GM18870 (cell line): ENCODE data around the gene C8G.

Experiments
- ATAC-seq: cut with Tn5 transposase; IDR thresholded peaks from one replicate; pipeline ENCODE4 v1.9.1; 2021; ENCODE audit warnings: moderate library complexity; ENCODE audit not compliant: unreplicated experiment

The C8G gene

DNA sequence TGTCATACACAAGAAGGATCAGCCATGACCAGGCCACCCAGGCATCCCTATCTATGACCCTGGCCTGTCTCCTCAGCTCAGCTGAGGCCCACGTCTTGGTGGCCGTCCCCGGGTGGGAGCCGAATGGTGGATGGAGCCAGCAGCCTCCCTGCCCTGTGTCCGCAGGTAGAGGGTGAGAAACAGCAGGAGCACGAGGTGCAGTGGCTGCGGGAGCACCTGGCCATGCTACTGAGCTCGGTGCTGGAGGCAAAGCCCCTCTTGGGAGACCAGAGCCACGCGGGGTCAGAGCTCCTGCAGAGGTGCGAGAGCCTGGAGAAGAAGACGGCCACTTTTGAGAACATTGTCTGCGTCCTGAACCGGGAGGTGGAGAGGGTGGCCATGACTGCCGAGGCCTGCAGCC, 25.0 kb upstream of the C8G start:
- ATAC-seq, result no peak

DNA sequence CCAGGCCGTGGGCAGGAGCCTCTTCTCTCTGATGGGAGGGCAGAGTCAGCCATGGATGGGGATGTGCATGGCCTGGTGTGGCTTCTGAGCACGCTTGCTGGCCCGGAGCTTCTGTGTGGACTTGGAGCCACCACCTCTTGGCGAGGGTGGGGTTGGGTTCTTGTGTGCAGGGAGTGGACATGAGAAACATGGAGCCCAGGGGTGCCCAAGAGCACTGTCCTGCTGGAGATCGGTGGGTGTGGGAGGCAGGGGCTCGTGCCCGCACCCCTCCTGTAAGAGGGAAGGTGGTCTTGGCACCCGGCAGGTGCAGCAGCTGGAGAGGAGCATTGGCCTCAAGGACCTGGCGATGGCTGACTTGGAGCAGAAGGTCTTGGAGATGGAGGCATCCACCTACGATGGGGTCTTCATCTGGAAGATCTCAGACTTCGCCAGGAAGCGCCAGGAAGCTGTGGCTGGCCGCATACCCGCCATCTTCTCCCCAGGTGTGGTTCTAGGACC, 24.3 kb upstream of the C8G start:
- no peak for ATAC-seq

DNA sequence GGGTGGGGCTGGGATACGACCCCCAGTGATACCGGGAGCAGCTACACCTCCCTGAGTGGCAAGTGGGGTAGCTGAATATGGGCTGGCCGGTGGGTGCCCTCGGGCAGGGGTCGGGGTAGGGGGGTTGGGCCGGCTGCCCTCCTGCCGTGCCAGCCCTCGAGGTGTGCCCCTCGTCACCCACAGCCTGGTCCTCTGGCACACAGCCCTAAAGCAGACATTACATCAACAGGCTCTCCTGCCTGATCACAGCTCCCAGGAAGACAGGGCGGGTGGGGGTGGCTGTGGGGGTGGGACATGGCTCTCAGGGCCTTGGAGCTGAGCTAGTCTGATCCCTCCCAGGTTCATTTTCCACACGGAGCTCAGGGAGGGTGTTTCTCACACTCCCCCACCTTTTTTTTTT, 23.7 kb upstream of the C8G start:
- ATAC-seq, result no peak

DNA sequence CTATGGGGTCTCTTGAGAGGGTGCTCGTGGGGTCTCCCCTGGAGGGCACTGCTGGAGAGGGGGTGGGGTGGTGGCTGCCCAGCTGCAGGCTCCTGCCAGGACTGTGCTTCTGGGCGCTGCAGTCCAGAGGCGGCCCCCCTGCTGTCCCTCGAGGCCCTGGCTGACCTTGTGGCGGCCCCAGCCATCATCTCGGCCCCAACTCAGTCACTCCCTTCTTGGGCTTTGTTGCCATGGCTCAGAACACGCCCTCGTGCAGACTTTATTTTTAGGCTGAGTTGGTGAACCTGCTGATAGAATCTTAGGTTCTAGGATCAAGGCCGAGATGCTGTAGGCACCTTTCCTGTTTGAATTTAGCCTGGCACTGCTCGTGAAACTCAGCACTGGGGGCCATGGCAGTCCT, 23.3 kb upstream of the C8G start:
- ATAC-seq, result no peak

DNA sequence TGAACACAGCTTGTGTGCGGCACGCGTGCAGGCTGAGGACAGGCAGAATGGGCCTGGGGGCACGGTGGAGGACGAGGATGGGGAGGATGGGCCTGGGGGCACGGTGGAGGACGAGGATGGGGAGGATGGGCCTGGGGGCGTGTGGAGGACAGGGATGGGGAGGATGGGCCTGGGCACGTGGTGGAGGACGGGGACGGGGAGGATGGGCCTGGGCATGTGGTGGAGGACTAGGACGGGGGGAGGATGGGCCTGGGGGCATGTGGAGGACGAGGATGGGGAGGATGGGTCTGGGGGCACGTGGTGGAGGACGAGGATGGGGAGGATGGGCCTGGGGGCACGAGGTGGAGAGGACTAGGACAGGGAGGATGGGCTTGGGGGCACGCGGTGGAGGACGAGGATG, 22.5 kb upstream of the C8G start:
- ATAC-seq, result no peak

DNA sequence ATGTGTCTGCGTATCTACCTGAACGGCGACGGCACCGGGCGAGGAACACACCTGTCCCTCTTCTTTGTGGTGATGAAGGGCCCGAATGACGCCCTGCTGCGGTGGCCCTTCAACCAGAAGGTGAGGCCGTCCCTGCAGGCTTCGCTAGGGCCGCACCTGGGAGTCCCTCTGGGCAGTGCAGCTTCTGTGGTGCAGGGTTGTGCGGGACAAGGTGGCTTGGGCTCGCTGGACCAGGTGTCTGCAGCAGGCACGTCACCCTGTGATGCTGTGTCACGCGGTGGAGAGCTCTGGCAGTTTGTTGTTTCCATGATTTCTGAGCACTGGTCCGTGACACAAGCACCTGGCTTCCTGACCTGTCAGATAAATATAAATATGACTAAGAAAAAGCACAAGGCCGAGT, 21.2 kb upstream of the C8G start:
- ATAC-seq, result no peak

DNA sequence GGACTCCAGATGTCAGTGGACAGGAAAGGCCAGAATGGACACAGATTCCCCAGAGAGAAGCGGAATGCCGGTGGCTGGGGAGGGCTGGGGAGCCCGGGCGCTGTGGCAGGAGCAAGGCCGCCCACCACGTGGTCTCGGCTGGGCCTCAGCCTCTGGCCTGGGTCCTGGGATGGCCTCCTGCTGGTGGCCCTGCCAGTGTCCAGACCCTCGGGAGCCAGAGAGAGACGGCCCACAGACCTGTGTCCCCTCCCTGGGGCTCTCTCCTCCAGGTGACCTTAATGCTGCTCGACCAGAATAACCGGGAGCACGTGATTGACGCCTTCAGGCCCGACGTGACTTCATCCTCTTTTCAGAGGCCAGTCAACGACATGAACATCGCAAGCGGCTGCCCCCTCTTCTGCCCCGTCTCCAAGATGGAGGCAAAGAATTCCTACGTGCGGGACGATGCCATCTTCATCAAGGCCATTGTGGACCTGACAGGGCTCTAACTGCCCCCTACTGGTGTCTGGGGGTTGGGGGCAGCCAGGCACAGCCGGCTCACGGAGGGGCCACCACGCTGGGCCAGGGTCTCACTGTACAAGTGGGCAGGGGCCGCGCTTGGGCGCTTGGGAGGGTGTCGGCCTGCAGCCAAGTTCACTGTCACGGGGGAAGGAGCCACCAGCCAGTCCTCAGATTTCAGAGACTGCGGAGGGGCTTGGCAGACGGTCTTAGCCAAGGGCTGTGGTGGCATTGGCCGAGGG, 19.5 kb upstream of the C8G start:
- no peak for ATAC-seq

DNA sequence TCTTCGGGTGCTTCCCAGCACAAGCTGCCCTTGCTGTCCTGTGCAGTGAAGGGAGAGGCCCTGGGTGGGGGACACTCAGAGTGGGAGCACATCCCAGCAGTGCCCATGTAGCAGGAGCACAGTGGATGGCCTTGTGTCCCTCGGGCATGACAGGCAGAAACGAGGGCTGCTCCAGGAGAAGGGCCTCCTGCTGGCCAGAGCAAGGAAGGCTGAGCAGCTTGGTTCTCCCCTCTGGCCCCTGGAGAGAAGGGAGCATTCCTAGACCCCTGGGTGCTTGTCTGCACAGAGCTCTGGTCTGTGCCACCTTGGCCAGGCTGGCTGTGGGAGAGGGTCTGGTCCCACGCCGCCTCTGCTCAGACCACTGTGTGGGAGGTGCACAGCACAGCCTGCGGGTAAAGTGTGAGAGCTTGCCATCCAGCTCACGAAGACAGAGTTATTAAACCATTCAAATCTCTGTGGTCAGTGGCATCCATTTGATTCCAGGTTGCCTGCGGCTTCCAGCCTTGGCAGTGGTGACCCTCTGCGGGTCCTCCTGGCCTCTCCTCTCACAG, 18.8 kb upstream of the C8G start:
- no peak for ATAC-seq

DNA sequence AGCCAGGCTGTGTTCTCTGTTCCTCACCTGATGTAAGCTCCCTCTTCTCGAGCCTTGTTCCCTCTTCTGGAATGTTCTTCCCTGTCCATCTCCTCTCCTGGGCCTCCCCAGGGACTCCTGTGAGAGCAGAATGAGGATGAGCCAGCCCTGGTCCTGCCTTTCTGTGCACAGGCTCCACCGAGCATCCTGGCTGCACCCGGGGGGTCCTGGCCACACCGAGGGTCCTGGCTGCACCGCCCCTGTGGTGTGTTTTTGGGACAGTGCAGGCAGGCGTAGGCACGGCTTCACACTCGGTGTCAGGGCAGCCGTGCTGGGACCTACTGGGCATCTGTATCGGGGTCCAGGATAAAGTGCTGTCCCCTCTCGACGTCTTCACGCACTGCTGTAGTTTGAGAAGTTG, 18.3 kb upstream of the C8G start:
- no peak for ATAC-seq

DNA sequence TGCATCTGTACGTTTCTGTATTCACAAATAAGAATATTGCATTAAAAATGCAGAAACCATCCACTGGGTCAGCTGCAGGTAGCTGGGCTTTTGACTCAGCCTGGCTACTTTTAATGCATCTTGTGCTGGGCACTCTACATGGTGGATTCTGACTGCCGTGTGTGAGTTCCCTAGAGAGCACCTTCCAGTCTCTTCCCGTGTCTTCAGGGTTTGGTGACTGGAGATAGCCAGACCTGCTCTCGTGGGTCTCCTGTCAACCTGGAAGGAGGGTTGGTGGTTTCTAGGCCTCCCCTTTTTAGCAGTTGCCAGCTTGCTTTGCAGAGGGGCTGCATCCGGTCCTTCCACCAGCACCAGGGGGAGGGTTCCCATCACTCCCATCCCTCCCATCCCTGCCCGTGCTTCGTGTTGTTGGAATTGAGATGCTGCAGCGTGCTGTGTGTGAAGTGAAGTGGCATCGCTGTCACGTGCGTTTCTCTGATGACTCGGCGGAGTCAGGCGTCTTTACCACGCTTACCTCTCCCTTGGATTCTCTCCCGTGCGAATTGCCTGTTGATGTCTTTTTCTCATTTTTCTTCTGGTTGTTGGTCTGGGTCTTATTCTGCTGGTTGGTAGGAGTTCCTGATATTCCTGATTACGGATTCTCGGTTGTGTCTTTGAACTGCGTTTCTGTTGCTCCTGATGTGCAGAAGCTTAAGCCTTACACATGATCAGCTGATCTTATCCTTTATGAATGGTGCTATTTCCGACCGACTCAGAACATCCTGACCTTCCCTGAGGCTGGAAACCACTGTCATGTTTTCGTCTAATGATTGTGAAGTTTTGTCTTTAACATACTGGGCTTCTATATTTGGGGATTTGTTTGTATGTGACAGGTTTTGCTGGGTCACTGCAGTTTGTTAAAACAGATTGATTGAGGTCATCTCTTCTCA, 17.4 kb upstream of the C8G start:
- no peak for ATAC-seq

DNA sequence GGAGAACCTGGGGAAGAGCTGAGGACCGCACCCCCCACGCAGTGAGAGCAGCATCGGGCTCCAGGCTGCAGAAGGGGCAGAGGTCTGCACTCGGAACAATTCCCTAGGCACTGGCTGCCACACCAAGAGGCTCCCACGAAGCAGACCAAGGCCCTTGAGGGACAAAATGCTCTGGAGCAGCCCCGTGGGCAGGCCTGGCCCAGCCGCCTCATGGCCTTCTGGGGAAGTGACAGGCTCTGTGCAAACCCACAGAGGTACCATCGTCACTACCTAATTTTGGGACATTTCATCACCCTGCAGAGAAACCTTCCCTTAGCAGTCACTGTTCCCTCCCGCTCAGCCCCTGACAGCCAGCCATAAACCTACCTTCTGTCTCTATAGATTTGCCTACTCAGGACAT, 16.5 kb upstream of the C8G start:
- no peak for ATAC-seq

DNA sequence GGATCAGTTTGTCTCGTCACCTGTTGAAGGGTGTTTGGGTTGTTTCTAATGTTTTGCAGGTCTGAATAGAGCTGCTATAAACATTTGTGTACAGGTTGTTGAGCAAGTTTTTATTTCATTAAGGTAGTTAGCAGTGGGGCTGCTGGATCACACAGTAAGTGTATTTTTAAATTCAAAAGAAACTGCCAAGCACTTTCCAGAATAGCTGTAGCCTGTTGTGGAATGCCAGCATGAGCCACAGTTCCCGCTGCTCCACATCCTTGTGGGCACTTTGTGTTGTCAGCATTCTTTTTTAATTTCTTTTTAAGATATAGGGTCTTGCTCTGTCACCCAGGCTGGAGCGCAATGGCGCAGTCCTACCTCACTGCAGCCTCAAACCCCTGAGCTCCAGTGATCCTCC, 15.0 kb upstream of the C8G start:
- no peak for ATAC-seq

DNA sequence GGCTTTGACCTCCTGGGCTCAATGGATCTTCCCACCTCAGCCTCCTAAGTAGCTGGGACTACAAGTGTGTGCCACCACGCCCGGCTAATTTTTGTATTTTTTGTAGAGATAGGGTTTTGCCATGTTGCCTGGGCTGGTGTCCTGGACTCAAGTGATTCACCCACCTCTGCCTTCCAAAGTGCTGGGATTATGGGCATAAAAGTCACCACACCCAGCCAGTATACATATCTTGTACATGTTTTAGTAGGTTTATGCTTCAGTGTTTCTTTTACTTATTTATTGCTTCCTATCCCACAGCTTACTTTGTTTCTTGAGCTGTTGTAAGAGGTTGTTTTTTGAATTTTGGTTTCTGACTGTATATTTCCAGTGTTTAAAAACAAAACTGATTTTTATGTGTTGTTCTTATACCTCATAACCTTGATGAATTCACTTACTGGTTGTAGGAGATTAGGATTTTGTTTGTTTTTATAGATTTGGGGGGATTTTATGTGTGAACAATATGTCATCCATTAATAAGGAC, 13.4 kb upstream of the C8G start:
- no peak for ATAC-seq

DNA sequence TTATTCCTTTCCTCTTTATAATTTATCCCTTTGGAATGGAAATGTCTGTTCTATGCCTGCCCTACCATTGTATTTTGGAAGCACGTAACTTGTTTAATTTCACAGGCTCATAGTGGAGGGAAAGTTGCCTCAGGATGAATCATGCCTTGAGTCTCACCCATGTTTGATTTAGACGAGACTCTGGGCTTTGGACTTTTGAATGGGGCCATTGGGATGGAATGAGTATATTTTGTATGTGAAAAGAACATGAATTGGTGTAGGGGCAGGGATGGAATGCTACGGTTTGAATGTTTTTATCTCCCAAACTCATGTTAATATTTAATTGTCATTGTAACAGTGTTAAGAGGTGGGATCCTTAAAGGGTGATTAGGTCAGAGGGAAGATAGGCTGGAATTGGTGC, 10.8 kb upstream of the C8G start:
- no peak for ATAC-seq

DNA sequence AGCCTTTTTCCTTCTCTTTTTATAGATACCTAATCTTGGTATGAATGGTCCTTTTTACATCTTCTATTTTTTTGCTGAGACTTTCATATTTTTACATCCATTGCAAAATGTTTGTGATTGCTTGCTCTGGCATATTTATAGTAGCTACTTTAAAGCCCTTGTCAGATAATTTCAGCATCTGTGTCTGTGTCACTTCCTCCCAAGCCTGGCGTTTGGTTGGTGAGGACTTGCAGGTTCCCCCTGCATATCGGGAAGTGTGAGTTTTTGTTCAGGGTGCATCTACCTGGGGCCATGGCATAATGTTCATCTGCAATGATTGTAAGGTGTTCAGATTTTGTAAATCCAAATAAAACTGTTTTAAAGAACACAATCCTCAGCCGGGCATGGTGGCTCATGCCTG, 9.4 kb upstream of the C8G start:
- ATAC-seq, result no peak

DNA sequence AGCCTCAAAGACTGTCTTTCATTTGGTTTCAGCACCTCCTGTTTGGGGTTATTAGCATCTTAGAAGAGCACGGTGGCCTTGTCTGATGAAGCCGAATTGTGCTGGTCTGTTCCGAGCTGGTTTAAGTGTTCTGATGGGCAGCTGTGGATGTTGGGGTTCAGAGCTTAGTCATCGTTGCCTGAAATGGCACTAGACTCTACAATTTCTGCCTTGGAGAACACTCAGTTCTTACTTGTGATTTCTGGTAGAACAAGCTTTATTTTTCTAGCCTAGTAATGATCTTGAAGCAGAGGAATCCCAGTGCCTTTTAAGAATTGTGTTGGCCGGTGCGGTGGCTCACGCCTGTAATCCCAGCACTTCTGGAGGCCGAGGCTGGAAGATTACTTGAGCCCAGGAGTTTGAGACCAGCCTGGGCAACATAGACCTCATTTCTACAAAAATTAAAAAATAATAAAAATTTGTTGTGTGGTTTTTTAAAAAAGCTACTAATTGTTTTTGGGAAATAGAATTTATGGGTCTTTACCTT, 8.3 kb upstream of the C8G start:
- no peak for ATAC-seq

DNA sequence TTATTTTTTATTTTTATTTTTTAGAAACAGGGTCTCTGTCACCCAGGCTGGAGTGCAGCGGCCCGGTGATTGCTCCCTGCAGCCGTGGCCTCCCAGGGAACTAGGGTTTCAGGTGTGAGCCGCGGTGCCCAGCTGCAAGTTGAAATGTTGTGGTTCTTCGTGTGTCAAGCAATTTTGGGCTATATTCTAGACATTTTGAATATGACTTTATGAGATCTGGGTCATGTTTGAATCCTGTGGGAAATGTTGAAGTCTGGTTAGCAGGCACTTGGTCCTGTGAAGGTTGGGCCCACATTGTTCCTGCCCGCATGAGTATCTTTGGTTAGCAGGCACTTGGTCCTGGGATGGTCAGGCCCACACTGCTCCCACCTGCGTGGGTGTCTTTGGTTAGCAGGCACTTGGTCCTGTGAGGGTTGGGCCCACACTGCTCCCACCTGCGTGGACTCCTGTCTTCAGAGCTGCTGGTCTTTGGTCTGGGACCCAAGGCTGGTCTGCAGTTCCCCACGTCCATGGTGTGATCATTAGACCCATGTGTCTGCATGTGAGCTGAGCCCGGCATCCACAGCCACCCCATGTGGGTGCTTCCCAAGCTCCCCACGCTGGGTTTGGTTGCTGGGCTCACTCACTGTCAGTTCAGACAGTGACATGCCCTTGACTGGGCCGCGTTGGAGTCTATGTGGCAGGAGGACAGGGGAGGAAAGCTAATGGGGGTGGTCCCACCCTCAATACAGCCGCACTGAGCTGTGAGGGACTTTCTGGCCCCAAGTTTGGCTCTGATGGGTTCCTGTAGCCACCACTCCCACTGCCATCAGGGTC, 7.6 kb upstream of the C8G start:
- no peak for ATAC-seq

DNA sequence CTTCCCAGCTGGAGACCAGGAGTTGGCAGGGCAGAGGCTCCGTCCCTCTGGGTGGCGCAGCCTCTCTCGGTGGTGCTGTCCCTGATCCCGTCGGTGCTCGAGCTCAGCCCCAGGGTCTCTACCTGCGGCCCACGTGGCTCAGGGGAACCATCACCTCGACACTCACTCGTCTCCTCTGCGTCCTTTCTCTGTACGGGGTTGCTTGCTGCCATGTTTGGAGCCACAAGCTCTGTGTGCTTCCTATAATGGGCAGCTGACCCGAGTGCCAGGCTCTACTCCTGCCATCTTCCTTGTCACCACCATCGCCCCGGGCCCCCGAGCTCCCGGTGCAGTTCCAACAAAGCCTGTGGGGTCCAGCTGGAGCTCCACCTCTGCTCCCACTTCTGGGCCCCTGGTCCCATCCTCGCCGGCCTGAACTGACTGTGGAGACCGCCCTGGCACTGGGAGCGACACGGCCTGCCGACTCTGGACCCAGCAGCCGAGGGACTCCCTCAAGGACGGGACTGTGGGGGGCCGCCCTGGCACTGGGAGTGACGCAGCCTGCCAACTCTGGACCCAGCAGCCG, 5.5 kb upstream of the C8G start:
- no peak for ATAC-seq

DNA sequence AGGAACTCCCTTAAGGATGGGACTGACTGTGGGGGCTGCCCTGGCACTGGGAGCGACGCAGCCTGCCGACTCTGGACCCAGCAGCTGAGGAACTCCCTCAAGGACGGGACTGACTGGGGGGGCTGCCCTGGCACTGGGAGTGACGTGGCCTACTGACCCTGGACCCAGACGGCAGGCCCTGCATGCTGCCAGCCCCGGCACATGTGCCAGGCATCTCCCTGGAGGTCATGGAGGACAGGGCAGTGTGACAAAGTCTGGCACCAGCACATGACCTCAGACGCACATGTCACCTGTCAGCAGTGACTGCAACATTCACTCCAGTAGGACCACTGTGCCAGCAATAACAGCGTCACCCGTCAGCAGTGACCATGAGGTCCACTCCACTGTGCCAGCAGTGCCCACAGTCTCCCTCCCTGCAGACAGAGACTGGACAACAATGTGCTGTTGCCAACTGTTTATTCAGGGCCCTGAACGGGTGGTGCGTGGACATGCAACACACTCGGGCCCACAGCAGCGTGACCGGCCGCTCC, 5.0 kb upstream of the C8G start:
- ATAC-seq, result no peak
